NOMO-1 (cell line): Measurements from ENCODE around the gene LSMEM2.
"Not testable (repeated sequence)": the region's sequence is repeated elsewhere in the genome, so short reads cannot be mapped to it uniquely, and the experiment has no call there.

Experiments used
- DNase-seq, 2 experiments: peaks; one replicate each; lab custom pipeline; 2025; ENCODE audit not compliant: unreplicated experiment in 2 of 2; lab: John Stamatoyannopoulos, UW

Gene LSMEM2

DNA sequence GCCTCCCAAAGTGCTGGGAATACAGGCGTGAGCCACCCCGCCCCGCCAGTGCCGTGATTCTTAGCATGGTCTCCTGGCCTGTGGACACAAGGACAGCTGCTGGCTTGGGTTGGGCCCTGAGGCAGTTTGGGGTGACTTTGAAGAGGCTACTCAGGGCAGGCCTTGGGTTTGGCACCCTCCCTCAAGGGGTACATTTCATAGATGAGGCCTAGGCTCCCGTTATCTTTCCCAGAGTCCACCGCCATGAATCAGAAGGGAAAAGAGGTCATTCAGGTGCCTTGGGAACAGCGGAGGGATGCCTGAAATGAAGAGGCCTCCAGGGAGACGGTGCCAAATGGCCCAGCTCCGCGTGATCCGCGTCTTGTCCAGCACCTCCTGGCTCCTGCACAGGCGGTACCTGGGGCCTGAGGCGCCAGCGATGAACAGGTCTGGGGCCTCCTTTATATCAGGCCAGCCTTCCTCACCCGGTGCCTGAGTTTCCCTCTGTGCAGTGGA lies 33.6 kb upstream of the LSMEM2 start:
- DNase-seq = no peak

DNA sequence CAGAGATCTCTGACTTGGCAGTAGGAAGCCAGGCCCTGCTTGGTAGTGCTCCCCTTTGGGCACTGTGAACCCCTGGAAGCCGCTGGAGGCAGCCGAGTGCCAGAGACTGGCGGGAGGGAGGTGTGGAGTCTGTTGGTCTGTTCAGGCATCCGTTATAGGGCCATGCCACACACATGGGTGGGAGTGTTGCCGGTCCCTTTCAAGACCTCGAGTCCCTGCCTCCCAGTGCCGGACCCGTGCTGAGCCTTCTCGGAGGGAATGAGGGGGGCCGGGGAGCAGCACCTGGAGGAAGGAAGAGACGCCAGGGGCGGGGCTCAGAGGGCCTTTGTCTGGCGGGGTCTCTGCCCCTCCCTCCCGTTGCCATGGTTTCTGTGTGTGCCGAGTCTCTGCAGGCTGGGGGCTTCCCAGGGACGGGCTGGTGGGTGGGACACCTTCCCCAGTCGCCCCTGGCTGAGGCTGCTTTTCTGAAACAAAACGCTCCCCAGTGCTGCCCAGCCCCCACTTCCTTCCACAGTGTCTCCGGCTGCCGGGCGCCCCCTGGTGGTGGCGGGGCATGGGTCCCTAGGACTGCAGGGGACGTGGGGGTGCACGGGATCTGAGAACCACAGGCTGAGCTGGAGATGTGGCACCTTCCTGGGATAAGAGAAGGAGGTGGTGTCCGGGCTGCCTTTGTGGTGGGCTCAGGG lies 32.9 kb upstream of the LSMEM2 start:
- DNase-seq = peak; percentile 63 to 68

DNA sequence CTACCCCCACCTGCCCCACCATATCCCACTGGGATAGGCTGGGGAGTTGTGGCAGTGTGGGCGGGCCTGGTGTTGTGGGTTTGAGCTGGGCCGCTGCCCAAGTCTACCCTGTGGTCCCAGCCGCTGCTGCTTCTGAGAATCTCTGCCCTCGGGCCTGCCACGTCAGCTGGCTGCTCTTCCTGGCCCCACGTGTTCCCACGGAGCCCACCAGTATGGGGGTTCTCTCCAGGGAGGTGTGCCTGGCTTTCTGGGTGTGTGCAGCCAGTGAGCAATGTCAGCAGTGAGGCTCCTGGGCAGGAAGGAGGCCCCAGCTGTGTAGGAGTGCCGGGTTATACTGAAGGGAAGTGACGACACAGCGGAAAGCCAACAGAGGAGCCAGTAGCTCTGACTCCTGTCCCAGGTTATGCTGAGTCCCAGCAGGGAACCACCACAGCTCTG lies 32.4 kb upstream of the LSMEM2 start:
- peak; percentile 27 to 64 for DNase-seq

DNA sequence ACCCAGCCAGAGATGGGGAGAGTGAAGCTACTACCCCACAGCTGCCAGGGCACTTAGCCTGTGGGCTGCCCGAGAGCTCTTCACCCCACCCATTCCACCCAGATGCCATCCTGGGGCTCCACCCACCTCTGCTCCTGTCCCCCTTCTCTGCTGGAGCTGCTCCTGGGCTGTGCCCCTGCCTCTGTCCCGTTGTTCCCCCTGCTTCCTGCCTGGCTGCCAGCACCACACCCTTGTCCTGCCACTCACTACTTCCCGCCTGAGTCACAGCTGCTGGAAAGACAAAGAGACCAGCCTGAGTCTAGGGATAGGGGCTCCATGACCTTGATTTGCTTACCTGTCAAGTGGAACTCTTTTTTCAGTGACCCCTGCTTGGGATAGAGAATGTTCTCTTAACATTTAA lies 30.5 kb upstream of the LSMEM2 start:
- no peak for DNase-seq

DNA sequence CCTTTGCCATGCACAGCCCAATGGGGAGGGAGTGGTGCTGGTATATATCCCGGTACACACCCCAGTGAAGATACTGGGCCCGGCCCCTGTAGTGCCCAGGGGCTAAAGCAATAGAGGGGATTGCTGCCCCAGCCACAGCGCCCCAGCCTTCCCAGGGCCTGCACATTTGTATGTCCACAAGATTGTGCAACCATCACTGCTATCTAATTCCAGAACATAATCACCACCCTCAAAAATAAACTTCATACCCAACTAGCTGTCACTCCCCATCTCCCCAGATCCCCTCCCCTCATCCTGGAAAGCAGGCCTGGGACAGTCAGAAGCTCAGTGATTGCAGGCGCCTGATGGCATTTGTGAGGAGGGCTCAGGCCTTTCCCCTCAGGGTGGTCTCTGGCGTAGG lies 29.4 kb upstream of the LSMEM2 start:
- no peak for DNase-seq

DNA sequence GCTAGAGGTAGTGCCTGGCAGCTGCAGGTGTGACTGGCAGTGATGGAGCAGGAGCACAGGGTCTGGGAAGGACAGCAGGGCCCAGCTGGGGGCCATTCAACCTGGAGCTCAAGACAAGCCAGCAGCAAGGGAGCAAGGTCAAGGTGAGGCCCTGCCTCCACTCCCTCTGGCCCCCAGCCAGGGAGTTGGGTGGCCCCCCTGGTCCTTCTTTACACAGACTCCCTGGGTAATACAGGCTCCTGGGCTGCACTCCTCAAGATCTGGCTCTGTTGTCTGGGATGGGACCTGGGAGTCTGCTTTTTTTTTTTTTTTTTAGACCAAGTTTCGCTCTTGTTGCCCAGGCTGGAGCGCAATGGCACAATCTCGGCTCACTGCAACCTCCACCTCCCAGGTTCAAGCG lies 28.4 kb upstream of the LSMEM2 start:
- DNase-seq = no peak

DNA sequence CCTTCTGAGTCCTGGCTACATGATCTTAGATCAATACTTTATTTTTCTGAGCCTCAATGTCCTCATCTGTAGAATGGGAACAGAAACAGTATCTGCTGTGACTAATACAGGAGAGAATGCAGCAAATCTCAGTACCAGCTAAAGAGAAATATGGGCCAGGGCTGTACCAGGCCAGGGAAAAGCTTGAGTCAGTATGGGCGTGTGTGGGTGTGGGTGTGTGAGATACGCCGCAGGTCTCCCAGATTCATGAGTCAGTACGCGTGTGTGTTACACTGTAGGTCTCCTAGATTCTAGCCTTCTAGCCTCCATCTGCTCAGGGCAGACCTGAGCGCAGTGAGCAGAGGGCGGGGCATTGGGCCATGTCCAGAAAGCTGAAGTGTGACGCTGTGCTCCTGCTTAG lies 27.7 kb upstream of the LSMEM2 start:
- no peak for DNase-seq

DNA sequence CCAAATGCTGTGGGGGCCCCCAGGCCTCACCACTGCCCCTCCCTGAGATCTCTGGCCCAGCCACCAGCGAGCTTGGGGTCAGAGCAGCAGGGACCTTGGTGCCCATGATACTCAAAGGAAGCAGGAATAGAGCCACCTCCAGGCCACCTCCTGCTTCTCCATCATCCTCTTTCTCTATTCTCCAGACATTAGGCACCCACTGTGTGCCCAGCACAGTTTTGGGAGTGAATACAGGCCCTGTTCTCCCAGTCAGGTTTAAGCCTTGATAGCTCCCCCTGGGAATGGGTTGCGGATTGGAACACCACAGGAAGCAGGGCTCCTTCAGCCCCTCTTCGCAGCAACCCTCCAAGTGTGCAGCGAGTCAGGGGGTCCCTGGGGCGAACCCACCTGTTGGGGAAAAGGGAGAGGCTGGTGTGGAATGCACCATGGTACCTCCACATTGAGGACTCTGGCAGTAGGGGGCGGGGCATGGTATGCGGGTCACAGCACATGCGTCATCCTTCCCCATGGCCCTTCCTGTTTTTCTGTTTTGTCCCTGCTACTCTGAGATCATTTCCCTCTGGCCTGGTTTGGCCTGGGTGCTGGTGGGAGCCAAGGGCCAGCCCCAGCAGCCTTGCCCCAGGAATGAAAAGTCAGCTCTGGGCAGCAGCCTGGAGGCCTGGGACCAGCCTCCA lies 24.2 kb upstream of the LSMEM2 start:
- DNase-seq = peak; percentile 41 to 46

DNA sequence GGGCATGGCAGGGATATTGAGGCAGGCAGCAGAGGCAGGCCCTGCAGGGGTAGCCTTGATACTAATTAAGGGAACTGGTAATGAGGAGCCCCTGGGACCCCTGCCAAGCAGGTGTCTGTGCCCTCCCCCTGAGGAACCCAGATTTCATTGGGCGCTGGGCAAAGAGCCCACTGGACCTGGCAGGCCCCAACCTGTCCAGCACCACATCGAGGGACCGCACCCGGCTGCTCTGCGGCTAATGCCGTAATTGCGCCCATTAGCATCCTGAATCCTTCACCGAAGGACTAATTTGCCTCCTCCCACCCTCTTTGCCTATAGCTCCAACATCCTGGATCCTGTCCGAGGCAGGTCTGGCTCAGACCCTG lies 23.7 kb upstream of the LSMEM2 start:
- no peak for DNase-seq

DNA sequence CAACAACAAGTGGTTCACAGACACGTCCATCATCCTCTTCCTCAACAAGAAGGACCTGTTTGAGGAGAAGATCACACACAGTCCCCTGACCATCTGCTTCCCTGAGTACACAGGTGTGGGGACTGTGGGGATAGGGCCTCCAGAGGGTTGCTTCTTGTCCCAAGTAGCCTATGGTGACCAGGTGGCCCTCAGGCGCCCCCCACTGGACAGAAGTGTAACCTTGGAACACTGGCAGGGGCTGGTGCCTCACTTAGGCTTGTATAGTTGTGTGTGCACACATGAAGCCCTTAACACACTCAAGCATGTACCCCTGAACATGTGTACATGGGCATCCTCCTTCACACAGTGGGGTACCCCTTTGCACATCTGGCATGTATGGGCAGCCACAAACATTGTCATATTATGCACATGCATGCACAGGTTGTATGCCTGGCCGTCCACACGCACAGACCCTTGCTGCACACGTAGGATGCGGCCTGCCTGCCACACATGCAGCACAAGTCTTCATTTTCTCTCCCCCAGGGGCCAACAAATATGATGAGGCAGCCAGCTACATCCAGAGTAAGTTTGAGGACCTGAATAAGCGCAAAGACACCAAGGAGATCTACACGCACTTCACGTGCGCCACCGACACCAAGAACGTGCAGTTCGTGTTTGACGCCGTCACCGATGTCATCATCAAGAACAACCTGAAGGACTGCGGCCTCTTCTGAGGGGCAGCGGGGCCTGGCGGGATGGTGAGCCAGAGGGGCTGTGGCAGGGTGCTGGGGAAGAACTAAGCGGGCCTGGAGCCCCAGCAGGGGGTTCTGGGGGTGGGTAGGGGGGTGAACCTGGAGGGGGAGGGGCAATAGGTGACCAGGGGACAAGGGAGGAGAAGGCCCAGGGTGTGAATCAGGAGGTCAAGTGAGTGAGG lies 21.7 kb upstream of the LSMEM2 start:
- DNase-seq = no peak

DNA sequence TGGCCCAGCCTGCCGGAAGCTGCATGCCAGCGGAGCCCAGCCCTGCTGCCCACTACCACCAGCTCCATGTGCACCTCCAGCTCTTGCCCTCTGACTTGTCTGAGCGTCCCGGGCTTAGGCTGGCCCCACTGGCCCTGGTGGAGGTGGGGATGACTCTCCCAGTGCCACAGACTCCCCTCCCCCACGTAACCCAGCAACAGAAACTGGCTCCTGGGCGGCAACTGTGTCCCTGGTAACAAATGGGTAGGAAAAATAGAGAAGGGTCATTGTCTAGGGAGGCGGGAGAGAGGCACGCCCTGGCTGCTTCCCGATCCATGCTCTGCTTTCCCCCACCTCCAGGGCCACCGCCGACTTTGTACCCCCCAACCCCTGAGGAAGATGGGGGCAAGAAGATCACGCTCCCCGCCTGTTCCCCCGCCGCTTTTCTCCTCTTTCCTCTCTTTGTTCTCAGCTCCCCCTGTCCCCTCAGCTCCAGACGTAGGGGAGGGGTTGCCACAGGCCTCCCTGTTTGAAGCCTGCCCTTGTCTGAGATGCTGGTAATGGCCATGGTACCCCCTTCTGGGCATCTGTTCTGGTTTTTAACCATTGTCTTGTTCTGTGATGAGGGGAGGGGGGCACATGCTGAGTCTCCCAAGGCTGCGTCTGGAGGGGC lies 20.7 kb upstream of the LSMEM2 start:
- DNase-seq = no peak

DNA sequence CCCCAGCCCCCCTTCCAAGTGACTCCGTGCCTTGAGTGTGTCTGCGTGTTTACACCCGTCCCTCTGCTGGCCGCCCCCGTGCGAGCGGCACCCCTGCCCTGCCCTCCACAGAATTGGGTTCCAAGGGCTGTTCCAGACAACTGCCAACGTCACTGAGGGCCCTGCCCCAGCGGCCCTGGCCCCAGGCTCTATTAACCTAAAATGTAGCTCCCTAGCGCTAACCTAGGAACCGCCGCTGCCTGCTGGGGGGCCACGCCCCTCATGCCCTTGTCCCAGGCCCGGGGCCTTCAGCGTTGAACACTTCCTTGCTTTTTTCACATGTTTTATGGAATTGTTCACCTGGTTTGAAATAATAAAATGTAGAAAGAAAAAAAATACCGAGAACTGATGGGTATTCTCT lies 19.9 kb upstream of the LSMEM2 start:
- no peak for DNase-seq

DNA sequence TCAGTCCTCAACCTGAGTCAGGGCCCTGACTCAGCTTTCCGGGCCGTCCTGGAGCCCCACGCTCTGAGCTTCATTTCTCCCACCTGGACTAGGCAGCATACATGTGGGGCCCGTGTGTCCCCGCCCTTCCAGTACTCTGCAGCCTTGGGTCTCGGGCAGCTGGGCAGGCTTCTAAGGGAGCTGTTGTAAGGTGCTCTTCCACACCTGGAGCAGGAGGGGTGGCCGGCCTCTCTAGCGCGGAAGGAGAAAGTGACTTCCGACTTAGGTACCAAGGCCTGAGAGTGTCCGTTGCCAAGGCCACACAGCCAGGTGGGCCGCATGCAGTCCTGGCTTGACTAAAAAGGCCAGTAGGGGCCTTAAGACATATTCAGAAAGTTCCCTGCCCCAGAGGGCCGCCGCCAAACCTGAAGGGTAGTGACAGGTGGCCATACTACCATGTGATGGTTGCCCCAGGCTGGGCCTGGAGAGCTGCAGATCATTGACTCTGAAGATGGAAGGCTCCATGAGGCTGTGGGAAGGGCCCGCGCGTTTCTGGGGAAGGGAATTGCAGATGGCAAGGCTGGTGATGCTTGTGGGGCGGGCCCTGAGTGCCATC lies 19.4 kb upstream of the LSMEM2 start:
- DNase-seq = no peak

DNA sequence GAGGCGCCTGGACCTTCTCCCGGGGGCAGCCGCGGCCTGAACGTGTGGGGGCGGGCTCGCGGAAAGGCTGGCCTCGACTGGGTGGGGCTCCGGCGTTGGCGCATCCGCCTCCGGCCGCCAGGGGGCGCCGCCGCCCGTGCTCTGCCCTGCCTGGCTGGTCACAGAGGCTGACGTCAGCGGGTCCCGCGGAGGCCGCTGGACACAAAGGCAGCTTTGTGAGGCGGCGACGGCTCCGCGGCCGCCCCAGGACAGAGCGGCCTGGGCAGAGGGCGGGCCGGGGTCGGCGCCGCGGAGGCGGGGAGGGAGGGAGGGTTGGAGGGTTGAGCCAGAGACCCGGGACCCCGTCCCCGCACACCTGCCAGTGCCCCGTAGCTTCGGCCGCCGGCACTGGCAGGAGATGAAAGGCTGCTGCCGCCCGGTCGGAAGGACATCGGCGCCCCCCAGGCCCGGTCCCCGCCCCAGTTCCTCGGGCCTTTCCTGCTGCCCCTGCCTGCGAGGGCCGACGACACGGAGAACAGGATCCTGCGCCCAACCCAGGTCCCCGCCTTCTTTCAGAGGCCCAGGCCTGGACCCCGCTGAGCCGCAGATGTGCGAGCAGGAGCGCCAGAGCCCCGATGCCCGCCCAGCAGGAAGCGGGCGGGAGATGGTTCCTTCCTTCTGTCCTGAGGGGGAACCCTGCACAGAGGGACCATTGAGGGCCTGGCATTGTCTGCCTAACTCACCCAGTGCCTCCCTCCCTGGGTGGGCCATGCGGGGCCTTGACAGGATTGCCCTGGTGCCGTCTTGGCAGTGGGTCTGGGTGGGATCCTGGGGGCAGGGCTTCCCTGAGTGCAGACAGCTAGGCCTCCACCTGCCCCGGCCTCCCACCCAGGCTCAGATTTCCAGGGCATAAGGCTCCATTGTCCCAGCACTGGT lies 18.6 kb upstream of the LSMEM2 start:
- peak; percentile 75 to 79 for DNase-seq

DNA sequence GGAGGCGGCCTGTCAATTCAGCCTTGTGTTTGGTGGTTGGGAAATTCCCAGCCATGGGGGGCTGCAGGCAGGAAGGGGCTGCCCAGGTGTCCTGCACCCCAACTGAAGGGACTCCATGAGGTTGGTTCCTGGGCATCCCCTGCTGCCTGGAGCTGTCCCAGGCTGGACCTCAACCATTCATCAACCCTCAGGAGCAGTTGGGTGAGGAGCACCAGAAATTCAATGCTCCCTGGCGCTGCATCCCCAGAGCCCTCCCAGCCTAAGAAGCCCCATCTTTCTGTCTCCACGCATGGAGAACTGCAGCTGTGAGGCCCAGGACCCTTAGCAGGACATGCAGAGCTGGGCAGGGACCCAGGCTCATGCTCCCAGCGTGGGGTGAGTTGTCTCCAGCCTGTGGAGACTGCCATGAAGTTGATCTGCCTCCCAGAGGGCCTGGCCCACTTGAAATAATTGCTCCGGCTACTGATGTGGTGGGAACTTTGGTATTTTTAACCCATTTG lies 17.9 kb upstream of the LSMEM2 start:
- DNase-seq = no peak

DNA sequence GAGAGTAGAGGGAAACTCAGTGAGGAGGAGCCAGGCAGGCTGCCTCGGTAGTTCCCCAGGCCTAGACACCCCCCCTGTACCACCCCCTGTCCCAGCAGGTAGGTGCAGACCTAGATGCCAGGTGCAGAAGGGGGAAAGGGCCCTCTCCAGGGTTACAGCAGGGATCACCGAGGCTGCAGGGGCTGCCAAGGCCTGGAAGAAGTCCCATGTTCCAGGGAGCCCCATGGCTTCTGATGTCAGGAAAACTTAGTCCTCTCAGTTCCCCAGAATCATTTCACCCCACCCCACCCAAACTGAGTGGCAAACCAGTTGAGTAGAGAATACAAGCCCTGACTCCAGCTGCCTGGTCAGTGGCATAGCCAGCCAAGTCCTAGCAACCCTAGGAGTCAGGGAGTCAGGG lies 17.4 kb upstream of the LSMEM2 start:
- no peak for DNase-seq

DNA sequence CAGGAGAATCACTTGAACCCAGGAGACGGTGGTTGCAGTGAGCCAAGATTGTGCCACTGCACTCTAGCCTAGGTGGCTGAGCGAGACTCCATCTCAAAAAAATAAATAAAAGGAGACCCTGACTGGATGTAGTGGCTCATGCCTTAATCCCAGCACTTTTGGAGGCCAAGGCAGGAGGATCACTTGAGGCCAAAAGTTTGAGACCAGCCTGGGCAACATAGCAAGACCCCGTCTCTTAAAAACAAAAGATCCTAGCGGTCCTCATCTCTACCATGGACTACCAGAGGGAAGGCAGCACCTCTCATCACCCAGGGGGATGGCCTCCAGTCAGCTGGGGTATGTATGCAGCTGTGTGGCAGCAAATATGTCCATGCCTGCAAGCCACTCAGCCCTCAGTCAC lies 16.7 kb upstream of the LSMEM2 start:
- not testable (repeated sequence) for DNase-seq

DNA sequence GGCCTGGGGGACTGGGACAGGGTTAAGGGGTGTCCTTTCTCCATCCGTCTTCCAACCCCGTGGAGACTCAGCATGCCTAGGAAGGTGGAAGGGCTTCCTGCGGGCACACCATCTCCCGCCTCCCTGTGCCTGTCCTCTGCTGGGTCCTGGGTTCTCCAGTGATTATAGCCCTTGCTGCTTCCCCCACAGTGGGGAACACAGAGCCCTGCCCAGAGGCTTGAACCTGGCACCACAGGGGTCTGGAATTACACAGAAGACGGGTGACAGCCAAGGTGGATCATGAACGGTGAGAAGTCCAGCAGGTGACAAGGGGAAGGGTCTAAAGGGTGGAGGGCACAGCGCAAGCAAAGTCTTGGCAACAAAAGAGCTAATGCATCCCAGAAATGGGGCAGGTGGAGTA lies 16.1 kb upstream of the LSMEM2 start:
- no peak for DNase-seq
